Peyer's patch (tissue), 4 donors: ENCODE data around the gene PTPN5. TPM values are rescaled to one million over a fixed set of nuclear protein-coding genes. Genes with fewer than 3 reads are reported as not detected.

Experiments
- DNase-seq, 3 donors: peaks; one replicate each; pipeline ENCODE4 v3.0.0-alpha.2; 2017 to 2019
- H3K27ac ChIP-seq, 4 donors: fragments of 200-600 bp; sonication (generic); one replicate each; pipeline ENCODE4 v1.5.1; 2016 to 2019
- H3K27me3 ChIP-seq, 2 donors: fragments of 200-600 bp; sonication (generic); one replicate each; pipeline ENCODE4 v1.5.1; 2019
- H3K36me3 ChIP-seq, 3 donors: fragments of 200-600 bp; sonication (generic); one replicate each; pipeline ENCODE4 v1.5.1; 2016 to 2019
- H3K4me1 ChIP-seq, 4 donors: fragments of 200-600 bp; sonication (generic); one replicate each; pipeline ENCODE4 v1.5.1; 2016 to 2019
- H3K4me3 ChIP-seq, 4 donors: fragments of 200-600 bp; sonication (generic); 1 replicate in 3 of 4; 2 replicates in 1 of 4; pipeline ENCODE4 v1.5.1; 2016 to 2019; ENCODE audit warnings: mild to moderate bottlenecking in 1 of 4
- H3K9me3 ChIP-seq, 4 donors: fragments of 200-600 bp; sonication (generic); one replicate each; pipeline ENCODE4 v1.5.1; 2016 to 2019; ENCODE audit warnings: mild to moderate bottlenecking in 1 of 4
- POLR2A ChIP-seq, 2 donors: fragments of 450-650 bp; IDR thresholded peaks; one replicate each; pipeline ENCODE4 v1.5.1; 2017; ENCODE audit warnings: antibody characterized with exemption in 2 of 2, mild to moderate bottlenecking in 2 of 2, moderate library complexity in 2 of 2
- total RNA-seq, 4 donors: library from RNA; depleted of rRNA; stranded (reverse); fragments of >200 nt; gene quantifications; one replicate each; pipeline ENCODE4 v1.1.0, GENCODE V29; 2016
- TF ChIP-seq, protein P1 (sequence below), 6 experiments: fragments of 450-650 bp in 4 of 6; fragments of 200-600 bp in 2 of 6; sonication (generic) in 1 of 6; IDR thresholded peaks; one replicate each; pipeline ENCODE4 v1.5.1; 2017 to 2019; ENCODE audit warnings: antibody characterized with exemption in 6 of 6, mild to moderate bottlenecking in 3 of 6, moderate library complexity in 1 of 6

The PTPN5 gene
- total RNA-seq, 4 donors from 2014 or later: 0.76 to 1.7 TPM; not detected in 2

DNA sequence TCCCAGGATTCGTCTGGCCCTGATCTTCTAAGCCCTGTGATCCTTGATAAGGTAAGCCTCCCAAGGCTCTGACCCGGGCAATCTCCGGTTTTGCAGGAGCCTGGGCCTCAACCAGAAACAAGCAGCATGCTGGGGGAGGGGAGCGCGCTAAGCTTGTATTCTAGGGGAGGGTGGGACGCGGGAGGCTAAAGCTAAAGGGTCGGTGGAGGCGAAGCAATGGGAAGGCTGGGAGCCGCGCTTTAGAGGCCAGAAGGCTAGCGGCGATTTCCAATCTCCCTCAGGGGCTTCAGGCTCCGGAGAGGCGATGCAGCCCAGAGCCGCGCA lies 753 bp downstream of the PTPN5 start:
- Histone ChIP-seq H3K4me1 (peaks cover 0 to 13% (median 0%) of the 10 kb centered on the region in 4 donors), H3K27me3 (peaks cover 0 to 3% of the 10 kb centered on the region in 2 donors), H3K27ac (no peak overlapping the region), H3K9me3 (no peaks in the 10 kb centered on the region), H3K4me3 (peak overlapping the region in 1 of 4 donors; percentile 37), H3K36me3 (no peaks in the 10 kb centered on the region)
- no peak for TF ChIP-seq POLR2A (IDR thresholded peaks at IDR 0.05)
- TF ChIP-seq, protein P1, sequence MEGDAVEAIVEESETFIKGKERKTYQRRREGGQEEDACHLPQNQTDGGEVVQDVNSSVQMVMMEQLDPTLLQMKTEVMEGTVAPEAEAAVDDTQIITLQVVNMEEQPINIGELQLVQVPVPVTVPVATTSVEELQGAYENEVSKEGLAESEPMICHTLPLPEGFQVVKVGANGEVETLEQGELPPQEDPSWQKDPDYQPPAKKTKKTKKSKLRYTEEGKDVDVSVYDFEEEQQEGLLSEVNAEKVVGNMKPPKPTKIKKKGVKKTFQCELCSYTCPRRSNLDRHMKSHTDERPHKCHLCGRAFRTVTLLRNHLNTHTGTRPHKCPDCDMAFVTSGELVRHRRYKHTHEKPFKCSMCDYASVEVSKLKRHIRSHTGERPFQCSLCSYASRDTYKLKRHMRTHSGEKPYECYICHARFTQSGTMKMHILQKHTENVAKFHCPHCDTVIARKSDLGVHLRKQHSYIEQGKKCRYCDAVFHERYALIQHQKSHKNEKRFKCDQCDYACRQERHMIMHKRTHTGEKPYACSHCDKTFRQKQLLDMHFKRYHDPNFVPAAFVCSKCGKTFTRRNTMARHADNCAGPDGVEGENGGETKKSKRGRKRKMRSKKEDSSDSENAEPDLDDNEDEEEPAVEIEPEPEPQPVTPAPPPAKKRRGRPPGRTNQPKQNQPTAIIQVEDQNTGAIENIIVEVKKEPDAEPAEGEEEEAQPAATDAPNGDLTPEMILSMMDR (IDR thresholded peaks at IDR 0.05): no peak
- no peak for DNase-seq

DNA sequence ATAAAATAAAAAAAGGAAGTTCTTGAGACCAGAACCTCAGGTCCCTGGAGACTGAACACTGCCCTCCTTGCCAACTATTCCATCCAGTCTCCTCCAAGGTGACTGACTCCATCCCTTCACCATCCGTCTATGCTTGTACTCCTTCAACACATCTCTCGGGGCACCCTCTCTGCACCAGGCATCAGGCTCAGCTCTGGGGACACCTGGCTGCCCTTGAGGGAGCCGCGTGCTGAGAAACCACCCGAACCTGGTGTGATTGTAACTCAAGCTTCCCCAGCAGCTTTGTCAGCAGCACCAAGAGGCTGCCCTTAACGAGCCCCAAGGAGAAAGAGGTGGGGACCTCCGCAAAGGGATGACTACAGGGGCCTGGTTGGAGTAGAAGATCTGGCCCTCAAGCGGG lies 1.7 kb downstream of the PTPN5 start:
- no peaks in the 10 kb centered on the region for H3K9me3 ChIP-seq
- no peaks in the 10 kb centered on the region for H3K36me3 ChIP-seq
- no peak overlapping the region for H3K4me3 ChIP-seq
- TF ChIP-seq POLR2A (IDR thresholded peaks at IDR 0.05): no peak
- TF ChIP-seq, protein P1 (IDR thresholded peaks at IDR 0.05): no peak
- H3K27me3 ChIP-seq: peaks cover 0 to 3% of the 10 kb centered on the region in 2 donors
- peaks cover 0 to 13% (median 0%) of the 10 kb centered on the region in 4 donors for H3K4me1 ChIP-seq
- DNase-seq: no peak
- no peak overlapping the region for H3K27ac ChIP-seq

DNA sequence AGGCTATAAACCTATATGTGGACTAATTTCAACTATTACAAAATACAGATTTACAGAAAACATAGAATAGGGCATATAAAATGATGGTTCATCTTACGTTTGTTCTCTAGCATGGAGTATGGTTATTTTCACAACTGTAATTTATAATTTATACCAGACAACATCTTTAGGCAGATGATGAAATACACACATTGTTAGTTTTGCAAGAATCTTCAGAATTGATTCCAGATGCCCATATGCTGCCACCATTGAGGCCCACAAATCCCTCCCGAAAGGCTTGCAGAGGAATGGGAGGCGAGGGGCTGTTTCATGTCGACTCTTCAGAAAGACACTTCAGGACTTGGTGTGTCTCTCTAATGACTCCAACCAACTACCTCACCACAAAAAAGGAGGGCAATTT lies 6.2 kb downstream of the PTPN5 start:
- Histone ChIP-seq H3K4me1 (no peaks in the 10 kb centered on the region), H3K27me3 (no peaks in the 10 kb centered on the region), H3K4me3 (no peak overlapping the region), H3K36me3 (no peaks in the 10 kb centered on the region), H3K27ac (no peak overlapping the region), H3K9me3 (no peaks in the 10 kb centered on the region)
- TF ChIP-seq, protein P1 (IDR thresholded peaks at IDR 0.05): no peak
- TF ChIP-seq POLR2A (IDR thresholded peaks at IDR 0.05): no peak
- no peak for DNase-seq

DNA sequence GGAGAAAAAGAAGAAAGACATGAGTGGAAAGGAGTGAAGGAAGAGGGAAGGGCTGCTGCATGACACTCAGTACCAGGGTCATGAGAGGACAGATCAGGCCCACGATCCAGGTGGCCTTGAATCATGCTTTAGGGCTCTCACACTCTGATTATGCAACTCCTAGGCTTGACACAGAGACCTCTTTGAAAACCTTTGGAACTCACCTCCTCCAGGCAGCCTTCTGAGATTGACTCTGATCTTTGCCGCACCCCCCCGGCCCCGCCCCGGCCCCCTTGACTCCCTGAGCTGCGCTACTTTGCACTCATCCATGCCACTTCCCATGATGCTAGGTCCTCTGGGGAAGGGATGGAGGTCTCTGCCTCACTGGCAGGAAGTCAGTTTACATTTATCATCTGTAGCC lies 10.7 kb downstream of the PTPN5 start:
- Histone ChIP-seq H3K27me3 (no peaks in the 10 kb centered on the region), H3K36me3 (no peaks in the 10 kb centered on the region), H3K4me1 (no peaks in the 10 kb centered on the region), H3K27ac (no peak overlapping the region), H3K4me3 (no peak overlapping the region), H3K9me3 (no peaks in the 10 kb centered on the region)
- DNase-seq: no peak
- TF ChIP-seq POLR2A (IDR thresholded peaks at IDR 0.05): no peak
- TF ChIP-seq, protein P1 (IDR thresholded peaks at IDR 0.05): no peak

DNA sequence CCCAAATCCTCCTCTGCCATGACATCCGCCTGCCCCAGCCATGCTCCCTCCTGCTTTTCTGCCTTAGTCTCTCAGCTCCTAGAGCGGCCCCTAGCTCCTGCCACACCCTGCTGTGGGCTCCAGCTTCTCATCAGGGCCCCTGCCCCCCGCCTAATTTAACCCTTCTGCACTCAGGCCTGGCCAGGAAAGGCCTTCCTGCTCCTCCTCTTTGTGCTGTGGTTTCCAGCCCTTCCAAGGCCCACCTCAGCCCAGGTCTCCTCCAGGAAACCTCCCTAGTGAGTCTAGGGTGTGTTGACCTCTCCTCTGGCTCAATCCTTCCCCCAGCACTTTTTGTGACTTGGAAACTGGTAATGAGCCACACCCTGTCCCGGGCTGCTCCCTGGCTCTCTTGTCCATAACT lies 11.3 kb downstream of the PTPN5 start:
- DNase-seq: no peak
- no peak for TF ChIP-seq POLR2A (IDR thresholded peaks at IDR 0.05)
- TF ChIP-seq, protein P1 (IDR thresholded peaks at IDR 0.05): no peak
- Histone ChIP-seq H3K36me3 (no peaks in the 10 kb centered on the region), H3K27ac (no peak overlapping the region), H3K4me3 (no peak overlapping the region), H3K4me1 (no peaks in the 10 kb centered on the region), H3K9me3 (no peaks in the 10 kb centered on the region), H3K27me3 (no peaks in the 10 kb centered on the region)

DNA sequence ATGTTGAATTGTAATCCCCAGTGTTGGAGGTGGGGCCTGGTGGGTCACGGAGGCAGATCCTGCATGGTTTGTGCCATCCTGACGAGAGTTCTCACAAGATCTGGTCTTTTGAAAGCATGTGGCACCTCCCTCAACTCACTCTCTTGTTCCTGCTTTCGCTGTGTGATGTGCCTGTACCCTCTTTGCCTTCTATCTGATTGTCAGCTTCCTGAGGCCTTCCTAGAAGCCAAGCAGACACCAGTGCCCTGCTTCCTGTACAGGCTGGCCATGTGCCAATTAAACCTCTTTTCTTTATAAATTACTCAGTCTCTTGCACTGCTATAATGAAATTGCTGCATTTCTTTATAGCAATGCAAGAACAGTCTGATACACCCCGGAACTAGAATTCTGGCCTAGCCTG lies 13.1 kb downstream of the PTPN5 start:
- Histone ChIP-seq H3K9me3 (no peaks in the 10 kb centered on the region), H3K4me3 (no peak overlapping the region), H3K27me3 (no peaks in the 10 kb centered on the region), H3K27ac (no peak overlapping the region), H3K36me3 (no peaks in the 10 kb centered on the region), H3K4me1 (no peaks in the 10 kb centered on the region)
- no peak for DNase-seq
- TF ChIP-seq, protein P1 (IDR thresholded peaks at IDR 0.05): no peak
- TF ChIP-seq POLR2A (IDR thresholded peaks at IDR 0.05): no peak
